ENCODE measurements around the gene PEX3.

The PEX3 gene

GRCh38 chr6:143539734-143540133 lies 89.1 kb downstream of the PEX3 start:
- DNase-seq = peak; percentile 36

DNA sequence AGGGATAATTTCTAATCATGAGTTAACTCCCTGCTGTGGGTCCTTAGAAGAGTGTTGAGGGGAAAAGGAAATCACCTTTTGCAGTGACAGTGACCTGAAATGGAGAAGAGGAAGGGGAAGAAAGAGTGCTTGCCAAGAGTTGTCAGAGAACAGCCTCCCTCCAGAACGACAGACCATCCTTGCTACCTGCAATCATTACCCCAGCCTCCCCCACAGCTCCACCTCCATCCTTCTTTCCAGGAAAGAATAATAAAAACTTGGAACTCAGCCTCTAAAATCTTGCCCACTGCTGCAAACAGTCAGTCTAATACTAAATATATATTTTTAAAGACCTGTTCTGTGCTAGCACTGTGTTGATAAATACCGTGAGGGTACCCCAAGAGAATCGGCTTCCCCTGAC lies 89.6 kb downstream of the PEX3 start:
- no peak for DNase-seq
